H9 (cell line): Measurements from ENCODE around the gene PCDHB11. TPM values are rescaled to one million over a fixed set of nuclear protein-coding genes. Genes with fewer than 3 reads are reported as not detected.
"Not testable (repeated sequence)": the region's sequence is repeated elsewhere in the genome, so short reads cannot be mapped to it uniquely, and the experiment has no call there.

ENCODE experiments used
- DNase-seq: peaks from one replicate; pipeline ENCODE4 v3.0.0-alpha.2; 2017
- H2AFZ ChIP-seq: one replicate; pipeline ENCODE4 v1.6.1; 2013; ENCODE audit warnings: mild to moderate bottlenecking, low read length, control low read depth, moderate library complexity
- H2AK5ac ChIP-seq: 2 replicates; pipeline ENCODE4 v1.6.1; 2013; ENCODE audit warnings: low read length, control low read depth, mixed read lengths; ENCODE audit not compliant: insufficient read length
- H2BK120ac ChIP-seq: one replicate; pipeline ENCODE4 v1.6.1; 2013; ENCODE audit warnings: low read depth, mild to moderate bottlenecking, low read length, control low read depth, inconsistent platforms; ENCODE audit not compliant: poor library complexity, severe bottlenecking
- H2BK12ac ChIP-seq: 2 replicates; pipeline ENCODE4 v1.6.1; 2013; ENCODE audit warnings: low read length, control low read depth, mixed read lengths, low read depth; ENCODE audit not compliant: insufficient read length
- H2BK15ac ChIP-seq: 2 replicates; pipeline ENCODE4 v1.6.1; 2013; ENCODE audit warnings: low read depth, low read length, control low read depth
- H2BK20ac ChIP-seq: one replicate; pipeline ENCODE4 v1.6.1; 2013; ENCODE audit warnings: low read depth, mild to moderate bottlenecking, low read length, control low read depth, inconsistent platforms; ENCODE audit not compliant: poor library complexity, severe bottlenecking
- H2BK5ac ChIP-seq: 2 replicates; pipeline ENCODE4 v1.6.1; 2013; ENCODE audit warnings: low read length, control low read depth, mixed read lengths; ENCODE audit not compliant: insufficient read length
- H3K14ac ChIP-seq: 2 replicates; pipeline ENCODE4 v1.6.1; 2013; ENCODE audit warnings: low read length, control low read depth; ENCODE audit not compliant: insufficient read depth
- H3K18ac ChIP-seq: 2 replicates; pipeline ENCODE4 v1.6.1; 2013; ENCODE audit warnings: low read depth, mild to moderate bottlenecking, mixed read lengths, low read length, control low read depth; ENCODE audit not compliant: insufficient read length
- H3K23ac ChIP-seq: 2 replicates; pipeline ENCODE4 v1.6.1; 2013; ENCODE audit warnings: low read length, control low read depth, mixed read lengths, low read depth; ENCODE audit not compliant: insufficient read length
- H3K23me2 ChIP-seq: 2 replicates; pipeline ENCODE4 v1.6.1; 2013; ENCODE audit warnings: low read depth, mild to moderate bottlenecking, mixed read lengths, low read length, control low read depth; ENCODE audit not compliant: insufficient read length, poor library complexity, severe bottlenecking
- H3K27ac ChIP-seq: 2 replicates; pipeline ENCODE4 v1.5.1; 2013; ENCODE audit warnings: low read length, control low read depth, mixed read lengths, low read depth; ENCODE audit not compliant: insufficient read length
- H3K27me3 ChIP-seq: 2 replicates; pipeline ENCODE4 v1.6.1; 2013; ENCODE audit warnings: low read length, control low read depth, inconsistent platforms; ENCODE audit not compliant: insufficient read depth
- H3K4ac ChIP-seq: 2 replicates; pipeline ENCODE4 v1.6.1; 2013; ENCODE audit warnings: low read depth, mild to moderate bottlenecking, control low read depth, inconsistent platforms, low read length, moderate library complexity
- H3K4me1 ChIP-seq: 2 replicates; pipeline ENCODE4 v1.6.1; 2013; ENCODE audit warnings: low read length, control low read depth, inconsistent platforms; ENCODE audit not compliant: insufficient read depth
- H3K4me2 ChIP-seq: 2 replicates; pipeline ENCODE4 v1.6.1; 2013; ENCODE audit warnings: low read length, control low read depth, mixed read lengths; ENCODE audit not compliant: insufficient read length, insufficient read depth
- H3K56ac ChIP-seq: 2 replicates; pipeline ENCODE4 v1.6.1; 2013; ENCODE audit warnings: low read depth, mild to moderate bottlenecking, mixed read lengths, low read length, control low read depth; ENCODE audit not compliant: insufficient read length
- H3K79me1 ChIP-seq: 2 replicates; pipeline ENCODE4 v1.6.1; 2013; ENCODE audit warnings: low read depth, mild to moderate bottlenecking, moderate library complexity, low read length, control low read depth, inconsistent platforms; ENCODE audit not compliant: insufficient read depth, poor library complexity, severe bottlenecking
- H3K79me2 ChIP-seq: 2 replicates; pipeline ENCODE4 v1.6.1; 2013; ENCODE audit warnings: low read length, control low read depth, inconsistent platforms; ENCODE audit not compliant: insufficient read depth
- H3K9ac ChIP-seq: 2 replicates; pipeline ENCODE4 v1.6.1; 2013; ENCODE audit warnings: low read length, control low read depth, mixed read lengths; ENCODE audit not compliant: insufficient read length; ENCODE audit errors: extremely low read depth
- H3K9me3 ChIP-seq: one replicate; pipeline ENCODE4 v1.6.1; 2013; ENCODE audit warnings: low read depth, low read length, inconsistent platforms; ENCODE audit not compliant: control insufficient read depth
- H3T11ph ChIP-seq: one replicate; pipeline ENCODE4 v1.6.1; 2013; ENCODE audit warnings: mild to moderate bottlenecking, low read length, control low read depth, inconsistent platforms
- H4K20me1 ChIP-seq: one replicate; pipeline ENCODE4 v1.6.1; 2013; ENCODE audit not compliant: control insufficient read depth, insufficient read length, insufficient read depth
- H4K5ac ChIP-seq: 2 replicates; pipeline ENCODE4 v1.6.1; 2013; ENCODE audit warnings: low read depth, mild to moderate bottlenecking, mixed read lengths, low read length, control low read depth; ENCODE audit not compliant: insufficient read length
- H4K8ac ChIP-seq: replicated peaks from 2 replicates; pipeline ENCODE4 v1.6.1; 2013; ENCODE audit warnings: low read length, control low read depth, mixed read lengths, low read depth; ENCODE audit not compliant: insufficient read length
- H4K91ac ChIP-seq: 2 replicates; pipeline ENCODE4 v1.6.1; 2013; ENCODE audit warnings: low read depth, mild to moderate bottlenecking, moderate library complexity, mixed read lengths, low read length, control low read depth; ENCODE audit not compliant: insufficient read length
- H3K27ac Mint-ChIP-seq, 3 experiments: 2 replicates in 2 of 3; 3 replicates in 1 of 3; pipeline ENCODE4 v1.8.0; 2020 to 2021; ENCODE audit warnings: mixed read lengths in 3 of 3, mild to moderate bottlenecking in 1 of 3, moderate library complexity in 1 of 3
- H3K27me3 Mint-ChIP-seq: 2 replicates; pipeline ENCODE4 v1.8.0; 2021; ENCODE audit warnings: low read depth, mild to moderate bottlenecking, moderate library complexity, mixed read lengths
- H3K36me3 Mint-ChIP-seq, 3 experiments: 2 replicates in 2 of 3; 3 replicates in 1 of 3; pipeline ENCODE4 v1.8.0; 2020 to 2021; ENCODE audit warnings: low read depth in 3 of 3, mixed read lengths in 3 of 3; ENCODE audit not compliant: insufficient read depth in 1 of 3
- H3K4me1 Mint-ChIP-seq, 2 experiments: 2 replicates each; pipeline ENCODE4 v1.8.0; 2020; ENCODE audit warnings: mixed read lengths in 2 of 2
- H3K4me3 Mint-ChIP-seq, 2 experiments: 2 replicates in 1 of 2; 3 replicates in 1 of 2; pipeline ENCODE4 v1.8.0; 2020 to 2021; ENCODE audit warnings: mild to moderate bottlenecking in 2 of 2, mixed read lengths in 2 of 2, moderate library complexity in 1 of 2
- H3K9me3 Mint-ChIP-seq, 2 experiments: 2 replicates in 1 of 2; 3 replicates in 1 of 2; pipeline ENCODE4 v1.8.0; 2020; ENCODE audit warnings: mild to moderate bottlenecking in 2 of 2, mixed read lengths in 2 of 2, moderate library complexity in 1 of 2
- WGBS: extraction: QIAGEN DNeasy Blood & Tissue Kit; methylation state at CpG from one replicate; pipeline ENCODE4 v1.1.7; 2013; ENCODE audit warnings: missing lambda C conversion rate, low lambda C conversion rate, mixed read lengths; ENCODE audit not compliant: insufficient read length; ENCODE audit errors: extremely low coverage; 5-methylcytosine and 5-hydroxymethylcytosine counted together
- total RNA-seq: library from RNA; stranded (reverse); gene quantifications from 2 replicates; pipeline ENCODE4 v1.2.1, GENCODE V29; 2021

The PCDHB11 gene
- total RNA-seq, 1 experiment from 2014 or later = 2.0 TPM

DNA sequence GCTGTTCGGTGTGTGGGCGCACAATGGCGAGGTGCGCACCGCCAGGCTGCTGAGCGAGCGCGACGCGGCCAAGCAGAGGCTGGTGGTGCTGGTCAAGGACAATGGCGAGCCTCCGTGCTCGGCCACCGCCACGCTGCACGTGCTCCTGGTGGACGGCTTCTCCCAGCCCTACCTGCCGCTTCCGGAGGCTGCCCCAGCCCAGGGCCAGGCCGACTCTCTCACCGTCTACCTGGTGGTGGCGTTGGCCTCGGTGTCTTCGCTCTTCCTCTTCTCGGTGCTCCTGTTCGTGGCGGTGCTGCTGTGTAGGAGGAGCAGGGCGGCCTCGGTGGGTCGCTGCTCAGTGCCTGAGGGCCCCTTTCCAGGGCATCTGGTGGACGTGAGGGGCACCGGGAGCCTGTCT is 19.6 kb upstream of the PCDHB11 start:
- H3K23ac ChIP-seq, H3K4me2 ChIP-seq, H4K20me1 ChIP-seq, H4K8ac ChIP-seq, H2BK12ac ChIP-seq, H3K23me2 ChIP-seq, H2BK5ac ChIP-seq, H3K9ac ChIP-seq, H3K14ac ChIP-seq, H4K5ac ChIP-seq, H3K27ac ChIP-seq, H3K27me3 Mint-ChIP-seq, H3K4ac ChIP-seq, H3K27me3 ChIP-seq, H3K79me2 ChIP-seq, H4K91ac ChIP-seq, H3T11ph ChIP-seq, H2AK5ac ChIP-seq, H3K4me3 Mint-ChIP-seq, H3K79me1 ChIP-seq, H3K4me1 ChIP-seq, H3K27ac Mint-ChIP-seq, H2BK120ac ChIP-seq, H2BK20ac ChIP-seq, H3K18ac ChIP-seq, H2BK15ac ChIP-seq, H3K9me3 ChIP-seq, DNase-seq, H2AFZ ChIP-seq, H3K4me1 Mint-ChIP-seq, H3K56ac ChIP-seq: not testable (repeated sequence)
- peaks cover 20 to 26% of the 10 kb centered on the region in 2 experiments for H3K9me3 Mint-ChIP-seq
- WGBS = no CpG with 5 or more reads among the region's 32 CpGs
- peaks cover 9 to 24% (median 13%) of the 10 kb centered on the region in 3 experiments for H3K36me3 Mint-ChIP-seq
